ENCODE data around the gene PATE2. TPM values are rescaled to one million over a fixed set of nuclear protein-coding genes. Genes with fewer than 3 reads are reported as not detected.

The PATE2 gene
- total RNA-seq, 1 experiment from 2014 or later = not detected

DNA sequence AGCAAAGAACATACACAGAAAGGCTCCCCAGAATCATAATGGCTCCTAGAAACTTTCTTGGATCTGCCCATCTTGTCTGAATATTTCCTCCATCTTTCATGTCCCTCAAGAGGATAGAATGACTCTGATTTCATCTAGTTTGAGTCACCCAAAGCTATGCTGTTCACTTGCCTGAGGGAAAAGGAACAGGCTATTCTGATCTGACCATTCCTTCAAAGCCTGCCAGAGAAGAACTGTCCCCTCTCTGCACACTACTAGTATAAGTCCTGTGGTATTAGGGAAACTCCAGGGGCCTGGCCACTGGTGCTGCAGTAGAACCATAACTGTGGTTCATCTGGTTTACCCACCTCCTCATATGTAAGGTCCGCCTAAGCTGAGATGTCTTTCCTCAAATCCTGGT, 34.9 kb downstream of the PATE2 start:
- in situ Hi-C loops (cut with HindIII; ENCODE audit: low pct_unique_long_range_greater_than_20kb, low sequenced_read_pairs) = no loop called here
- no peak for DNase-seq (ENCODE audit: low read depth)

DNA sequence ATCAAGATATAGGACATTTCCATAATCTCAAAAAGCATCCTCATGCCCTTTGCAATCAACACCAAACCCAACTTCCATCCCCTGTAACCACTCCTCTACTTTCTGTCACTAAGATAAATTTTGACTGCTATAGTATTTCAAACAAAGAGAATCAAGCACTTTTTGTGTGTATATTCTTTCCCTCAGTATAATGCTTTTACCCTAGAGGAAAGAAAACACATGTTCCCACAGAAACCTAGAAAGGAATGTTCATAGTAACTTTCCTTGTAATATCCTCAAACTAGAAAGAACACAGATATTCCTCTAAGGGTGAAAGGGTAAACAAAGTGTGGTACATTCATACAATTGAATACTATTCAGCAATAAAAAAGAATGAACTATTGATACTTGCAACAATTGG, 38.0 kb downstream of the PATE2 start:
- DNase-seq (ENCODE audit: low read depth) = no peak
- in situ Hi-C loops (cut with HindIII; ENCODE audit: low pct_unique_long_range_greater_than_20kb, low sequenced_read_pairs) = no loop called here

DNA sequence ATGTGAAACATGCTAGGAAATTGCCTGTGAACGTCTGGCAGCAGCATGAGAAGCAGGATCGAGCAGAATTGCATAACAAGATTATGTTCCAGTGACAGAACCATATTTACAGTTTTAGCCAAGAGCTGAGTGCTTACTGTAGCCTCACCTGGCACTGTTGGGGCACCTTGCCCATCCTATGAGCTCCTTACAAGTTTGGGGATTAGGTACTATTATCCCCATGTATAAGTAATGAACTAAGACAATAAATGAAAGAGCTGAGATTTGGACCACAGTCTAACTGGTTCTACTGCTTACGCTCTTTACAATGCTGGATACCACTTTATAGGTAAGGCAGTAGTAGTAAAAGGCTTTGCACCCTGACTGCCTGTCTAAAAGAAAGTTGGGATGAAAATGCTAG, 49.7 kb downstream of the PATE2 start:
- in situ Hi-C loops (cut with HindIII; ENCODE audit: low pct_unique_long_range_greater_than_20kb, low sequenced_read_pairs) = no loop called here
- DNase-seq (ENCODE audit: low read depth) = no peak

Other genes starting within 250 kb of the PATE2 start
- 9.1 and 12.4 TPM in 2 replicates for gene EI24, start 209.4 kb downstream of the PATE2 start, total RNA-seq (2014; rRNA removed; shearing (Covaris generic); ENCODE audit: low replicate concordance)
- 34.1 and 52.5 TPM in 2 replicates for gene STT3A, start 186.0 kb downstream of the PATE2 start, total RNA-seq (2014; rRNA removed; shearing (Covaris generic); ENCODE audit: low replicate concordance)
- 13.9 and 17.9 TPM in 2 replicates for gene CHEK1, start 153.7 kb downstream of the PATE2 start, total RNA-seq (2014; rRNA removed; shearing (Covaris generic); ENCODE audit: low replicate concordance)
- not detected in 2 replicates for gene ACRV1, start 98.0 kb downstream of the PATE2 start, total RNA-seq (2014; rRNA removed; shearing (Covaris generic); ENCODE audit: low replicate concordance)
- not detected in 2 replicates for gene PATE1, start 32.5 kb downstream of the PATE2 start, total RNA-seq (2014; rRNA removed; shearing (Covaris generic); ENCODE audit: low replicate concordance)
- gene PATE3, start 9.3 kb upstream of the PATE2 start, total RNA-seq (2014; rRNA removed; shearing (Covaris generic); ENCODE audit: low replicate concordance) = not detected in 2 replicates
- not detected in 2 replicates for gene PATE4, start 54.5 kb upstream of the PATE2 start, total RNA-seq (2014; rRNA removed; shearing (Covaris generic); ENCODE audit: low replicate concordance)
- gene HYLS1, start 108.8 kb upstream of the PATE2 start, total RNA-seq (2014; rRNA removed; shearing (Covaris generic); ENCODE audit: low replicate concordance) = 6.5 and 7.9 TPM in 2 replicates
- 1.5 and 7.1 TPM in 2 replicates for gene PUS3, start 124.4 kb upstream of the PATE2 start, total RNA-seq (2014; rRNA removed; shearing (Covaris generic); ENCODE audit: low replicate concordance)
- gene DDX25, start 125.7 kb upstream of the PATE2 start, total RNA-seq (2014; rRNA removed; shearing (Covaris generic); ENCODE audit: low replicate concordance) = not detected in 2 replicates
- gene VSIG10L2, start 167.2 kb upstream of the PATE2 start, total RNA-seq (2014; rRNA removed; shearing (Covaris generic); ENCODE audit: low replicate concordance) = not detected in 2 replicates